Uterus (tissue), 4 donors: ENCODE results near the gene DIDO1. TPM values are rescaled to one million over a fixed set of nuclear protein-coding genes. Genes with fewer than 3 reads are reported as not detected.

ENCODE experiments used
- DNase-seq, 2 donors: peaks; one replicate each; pipeline ENCODE4 v3.0.0-alpha.2; 2019 to 2020
- H3K27ac ChIP-seq, 2 donors: fragments of 200-600 bp; sonication (generic); 1 replicate in 1 of 2; 2 replicates in 1 of 2; pipeline ENCODE4 v1.5.1; 2016 to 2018
- H3K27me3 ChIP-seq, 2 donors: fragments of 200-600 bp; sonication (generic); one replicate each; pipeline ENCODE4 v1.5.1; 2018 to 2019; ENCODE audit warnings: control low read depth in 1 of 2
- H3K36me3 ChIP-seq, 2 donors: fragments of 200-600 bp; sonication (generic); one replicate each; pipeline ENCODE4 v1.5.1; 2019; ENCODE audit warnings: control low read depth in 1 of 2
- H3K4me1 ChIP-seq, 2 donors: fragments of 200-600 bp; sonication (generic); one replicate each; pipeline ENCODE4 v1.5.1; 2018 to 2019; ENCODE audit warnings: control low read depth in 1 of 2
- H3K4me3 ChIP-seq, 2 donors: fragments of 200-600 bp; sonication (generic); 1 replicate in 1 of 2; 2 replicates in 1 of 2; pipeline ENCODE4 v1.5.1; 2018 to 2019; ENCODE audit warnings: mild to moderate bottlenecking in 1 of 2
- H3K9me3 ChIP-seq, 2 donors: fragments of 200-600 bp; sonication (generic); one replicate each; pipeline ENCODE4 v1.5.1; 2019; ENCODE audit warnings: control low read depth in 1 of 2
- POLR2A ChIP-seq, 2 donors: fragments of 450-650 bp; IDR thresholded peaks; one replicate each; pipeline ENCODE4 v1.6.1; 2016; ENCODE audit warnings: antibody characterized with exemption in 2 of 2, mild to moderate bottlenecking in 1 of 2, moderate library complexity in 1 of 2
- intact Hi-C: fragments of 100-400 bp; cut with DNase I; formaldehyde crosslinking; loops from one replicate; pipeline ENCODE4 v1.15.1; 2023; ENCODE audit warnings: low total_unique reads
- total RNA-seq, 4 donors: library from RNA; depleted of rRNA in 3 of 4; stranded (reverse); fragments of >200 nt in 3 of 4; gene quantifications; one replicate each; pipeline versions ENCODE4 v1.1.0 to v1.2.4, GENCODE V29; 2014 to 2023
- TF ChIP-seq, protein P1 (sequence below), 4 experiments: fragments of 200-600 bp in 2 of 4; fragments of 450-650 bp in 2 of 4; sonication (generic) in 2 of 4; IDR thresholded peaks; one replicate each; pipeline ENCODE4 v1.5.1; 2016 to 2019; ENCODE audit warnings: antibody characterized with exemption in 4 of 4, mild to moderate bottlenecking in 2 of 4, moderate library complexity in 1 of 4
- donor health status: DM: yes; HTN: yes; CAD: no.

Gene DIDO1
- total RNA-seq, 4 donors from 2014 or later, result 20.9 to 92.8 (median 78.8) TPM

DNA sequence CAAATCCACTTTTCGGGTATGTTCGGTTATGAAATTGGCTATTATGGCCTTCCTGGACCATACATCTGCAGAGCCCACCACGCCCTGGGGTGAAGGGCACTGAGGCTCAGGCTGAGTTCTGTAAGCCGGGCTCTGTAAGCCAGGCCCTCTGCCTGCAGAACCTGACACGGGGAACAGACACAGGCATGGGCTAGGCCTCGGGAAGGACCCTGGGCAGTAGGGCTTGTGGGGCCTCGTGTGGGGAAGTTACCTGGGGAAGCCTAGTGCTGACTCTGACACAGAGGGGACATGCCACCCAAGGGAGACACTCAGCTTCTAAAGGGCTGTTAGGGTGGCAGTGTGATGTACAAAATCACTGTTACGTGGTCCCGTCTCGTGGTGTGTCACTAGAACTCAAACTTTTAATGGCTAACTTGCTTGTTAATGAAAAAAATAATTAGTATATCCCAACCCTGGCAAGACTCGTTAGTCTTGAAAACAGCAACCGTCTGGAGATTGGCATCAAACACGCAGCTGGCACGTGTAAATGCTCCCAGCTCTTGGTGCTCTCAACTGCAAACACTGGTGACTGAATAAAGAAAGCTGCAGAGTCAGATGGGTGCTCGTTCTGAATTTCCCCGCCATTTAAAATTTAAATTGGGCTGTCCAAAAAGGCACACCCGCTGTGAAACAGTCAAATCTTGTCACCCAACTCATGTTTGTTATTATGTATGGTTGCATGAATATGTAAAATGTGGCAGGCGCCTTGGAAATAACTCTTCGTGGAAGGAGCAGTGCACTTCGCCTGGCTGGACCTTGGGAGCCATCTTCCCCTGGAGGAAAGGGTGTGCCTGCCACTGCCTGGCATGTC is 41.0 kb downstream of the DIDO1 start:
- Histone ChIP-seq H3K27me3 (no peaks in the 10 kb centered on the region), H3K4me1 (no peaks in the 10 kb centered on the region), H3K4me3 (no peak overlapping the region), H3K36me3 (no peaks in the 10 kb centered on the region), H3K9me3 (no peaks in the 10 kb centered on the region), H3K27ac (no peak overlapping the region)
- DNase-seq, result no peak
- no peak for TF ChIP-seq POLR2A (IDR thresholded peaks at IDR 0.05)
- TF ChIP-seq, protein P1, sequence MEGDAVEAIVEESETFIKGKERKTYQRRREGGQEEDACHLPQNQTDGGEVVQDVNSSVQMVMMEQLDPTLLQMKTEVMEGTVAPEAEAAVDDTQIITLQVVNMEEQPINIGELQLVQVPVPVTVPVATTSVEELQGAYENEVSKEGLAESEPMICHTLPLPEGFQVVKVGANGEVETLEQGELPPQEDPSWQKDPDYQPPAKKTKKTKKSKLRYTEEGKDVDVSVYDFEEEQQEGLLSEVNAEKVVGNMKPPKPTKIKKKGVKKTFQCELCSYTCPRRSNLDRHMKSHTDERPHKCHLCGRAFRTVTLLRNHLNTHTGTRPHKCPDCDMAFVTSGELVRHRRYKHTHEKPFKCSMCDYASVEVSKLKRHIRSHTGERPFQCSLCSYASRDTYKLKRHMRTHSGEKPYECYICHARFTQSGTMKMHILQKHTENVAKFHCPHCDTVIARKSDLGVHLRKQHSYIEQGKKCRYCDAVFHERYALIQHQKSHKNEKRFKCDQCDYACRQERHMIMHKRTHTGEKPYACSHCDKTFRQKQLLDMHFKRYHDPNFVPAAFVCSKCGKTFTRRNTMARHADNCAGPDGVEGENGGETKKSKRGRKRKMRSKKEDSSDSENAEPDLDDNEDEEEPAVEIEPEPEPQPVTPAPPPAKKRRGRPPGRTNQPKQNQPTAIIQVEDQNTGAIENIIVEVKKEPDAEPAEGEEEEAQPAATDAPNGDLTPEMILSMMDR (IDR thresholded peaks at IDR 0.05), result no peak
- intact Hi-C loops, result no loop called here

DNA sequence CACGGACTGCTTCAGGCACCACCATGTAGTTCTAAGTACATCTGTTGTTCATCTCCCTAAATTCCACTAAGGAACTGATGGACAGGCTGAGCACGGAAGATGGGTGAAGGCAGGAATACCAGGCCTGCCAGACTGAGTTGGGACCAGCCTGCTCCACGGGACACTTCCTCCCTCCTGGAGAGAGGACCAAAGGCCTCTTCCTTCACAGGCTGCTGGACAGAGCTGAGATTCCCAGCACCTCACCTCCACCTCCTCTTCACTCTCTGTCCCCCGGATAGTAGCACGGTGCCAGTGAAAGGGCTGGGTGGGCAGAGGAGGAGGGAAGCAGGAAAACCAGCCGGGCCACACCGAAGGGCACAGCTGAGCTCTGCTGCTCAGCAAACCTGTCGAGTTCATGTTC is 41.7 kb downstream of the DIDO1 start:
- TF ChIP-seq POLR2A (IDR thresholded peaks at IDR 0.05), result no peak
- TF ChIP-seq, protein P1 (IDR thresholded peaks at IDR 0.05), result no peak
- H3K36me3 ChIP-seq, result no peaks in the 10 kb centered on the region
- no peaks in the 10 kb centered on the region for H3K27me3 ChIP-seq
- no peak overlapping the region for H3K27ac ChIP-seq
- intact Hi-C loops, result no loop called here
- no peaks in the 10 kb centered on the region for H3K9me3 ChIP-seq
- no peaks in the 10 kb centered on the region for H3K4me1 ChIP-seq
- DNase-seq, result no peak
- no peak overlapping the region for H3K4me3 ChIP-seq

DNA sequence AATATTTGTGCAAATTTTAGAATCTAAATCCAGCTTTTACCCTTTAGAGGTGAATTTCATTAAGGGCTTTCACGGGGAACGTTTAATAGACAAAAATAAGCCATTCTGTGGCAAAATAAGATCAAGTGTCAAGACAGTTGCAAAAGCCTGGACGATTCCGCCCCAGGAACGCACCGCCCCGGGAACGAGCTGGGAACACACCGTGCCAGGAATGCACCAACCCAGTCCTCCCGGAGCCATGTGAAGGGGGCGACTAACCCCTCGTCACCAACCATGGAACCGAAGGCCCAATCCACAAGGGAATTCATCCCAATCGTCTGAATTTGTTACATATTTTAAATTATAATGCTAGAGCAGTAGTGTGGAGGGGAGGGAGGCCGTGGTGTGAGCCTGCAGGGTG is 43.9 kb downstream of the DIDO1 start:
- no peak for DNase-seq
- H3K4me1 ChIP-seq, result peaks cover 0 to under 1% of the 10 kb centered on the region in 2 donors
- no peaks in the 10 kb centered on the region for H3K27me3 ChIP-seq
- H3K4me3 ChIP-seq, result no peak overlapping the region
- TF ChIP-seq POLR2A (IDR thresholded peaks at IDR 0.05), result no peak
- TF ChIP-seq, protein P1 (IDR thresholded peaks at IDR 0.05), result no peak
- H3K9me3 ChIP-seq, result no peaks in the 10 kb centered on the region
- intact Hi-C loops, result no loop called here
- H3K27ac ChIP-seq, result no peak overlapping the region
- H3K36me3 ChIP-seq, result no peaks in the 10 kb centered on the region

DNA sequence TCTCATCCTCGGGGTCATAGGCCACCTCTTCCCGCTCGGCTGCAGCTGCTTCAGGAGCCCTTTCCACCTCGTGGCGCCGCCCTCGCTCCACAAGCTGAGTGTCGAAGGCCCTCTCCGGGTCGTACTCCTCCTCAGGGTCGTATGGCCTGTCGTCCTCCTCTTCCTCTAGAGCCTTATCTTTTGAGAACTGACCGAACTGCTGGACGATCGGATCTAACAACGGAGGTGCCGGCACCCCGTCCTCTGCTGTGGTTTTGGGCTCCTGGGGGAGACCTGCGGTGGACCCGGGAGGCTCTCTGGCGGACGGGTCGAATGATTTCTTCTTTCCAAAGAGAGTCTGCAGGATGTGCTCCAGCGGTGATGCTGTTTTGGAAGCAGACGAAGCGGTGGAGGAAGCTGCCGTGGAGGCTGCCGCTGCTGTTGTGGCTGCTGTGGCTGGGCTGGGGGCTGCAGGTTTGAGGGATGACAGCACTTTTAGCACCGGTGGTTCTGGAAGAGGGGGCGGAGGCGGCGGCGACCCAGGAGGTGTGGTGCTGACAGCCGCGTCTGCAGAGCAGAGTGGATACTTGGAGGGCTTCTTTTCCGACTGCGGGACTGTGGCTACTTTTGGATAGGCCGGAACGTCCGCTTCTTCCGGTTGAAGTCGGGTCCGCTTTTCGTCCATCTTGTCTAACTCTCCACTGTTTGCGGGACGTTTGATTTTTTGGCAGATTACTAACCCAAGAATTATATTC is 44.5 kb downstream of the DIDO1 start:
- Histone ChIP-seq H3K4me1 (peaks cover 0 to 6% of the 10 kb centered on the region in 2 donors), H3K4me3 (no peak overlapping the region), H3K9me3 (no peaks in the 10 kb centered on the region), H3K27ac (no peak overlapping the region), H3K36me3 (no peaks in the 10 kb centered on the region), H3K27me3 (no peaks in the 10 kb centered on the region)
- intact Hi-C loops, result no loop called here
- no peak for DNase-seq
- TF ChIP-seq, protein P1 (IDR thresholded peaks at IDR 0.05), result no peak
- no peak for TF ChIP-seq POLR2A (IDR thresholded peaks at IDR 0.05)
